ENCODE measurements around the gene KICS2. TPM values are rescaled to one million over a fixed set of nuclear protein-coding genes. Genes with fewer than 3 reads are reported as not detected.

The KICS2 gene
- polyA plus RNA-seq, 3 donors: 2.7 to 5.5 (median 3.5) TPM

DNA sequence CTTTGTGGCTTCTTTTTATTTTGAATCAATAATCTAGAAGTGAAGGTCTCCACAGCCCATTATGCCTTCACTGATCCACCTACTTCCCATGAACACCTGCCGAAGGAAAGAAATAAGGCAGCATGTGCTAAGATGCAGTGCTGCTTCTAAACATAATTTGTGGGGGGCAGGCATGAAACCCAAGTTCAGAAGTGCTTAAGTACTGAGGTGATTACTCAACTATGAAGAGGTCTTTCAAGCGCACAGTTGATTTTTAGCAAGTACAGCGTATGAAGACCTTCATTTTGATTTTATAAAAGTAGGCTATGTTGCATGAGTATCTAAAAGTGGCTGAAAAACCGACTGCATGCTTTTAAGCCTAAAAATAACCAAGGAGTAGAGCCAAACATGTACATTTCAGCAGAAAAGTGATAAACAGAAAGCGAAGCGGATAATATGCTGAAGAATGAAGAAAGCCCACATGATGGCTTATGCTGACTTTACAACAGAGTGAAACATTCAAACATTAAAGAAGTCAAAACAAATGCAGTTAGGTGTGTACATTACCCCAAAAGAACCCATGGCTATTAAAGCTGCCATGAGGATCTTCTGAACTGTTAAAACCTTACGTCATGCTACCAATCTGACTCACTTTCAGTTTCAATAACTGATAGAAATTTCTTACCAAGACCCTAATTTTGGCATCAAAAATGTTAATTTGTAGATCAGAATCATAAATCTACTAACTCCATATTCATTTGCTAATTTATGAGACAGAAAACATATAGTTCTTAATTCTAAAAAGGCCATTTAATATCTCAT lies 29.3 kb downstream of the KICS2 start:
- peak overlapping the region in 2 of 7 donors; percentile 1 to 47 for H3K27ac Mint-ChIP-seq
- no peak overlapping the region for H3K4me2 ChIP-seq (replicated peaks; ENCODE audit: extremely low read depth, low read length, poor library complexity, severe bottlenecking)
- peaks cover 2% of the 10 kb centered on the region for H3K4me1 Mint-ChIP-seq
- H2AFZ ChIP-seq (ENCODE audit: insufficient read depth, low read depth, low read length, poor library complexity, severe bottlenecking): no peak overlapping the region
- H3K36me3 Mint-ChIP-seq: peaks cover 16 to 22% of the 10 kb centered on the region in 2 donors
- no peaks in the 10 kb centered on the region for H3K27me3 ChIP-seq (ENCODE audit: control insufficient read depth in 2 of 2, insufficient read depth in 2 of 2, low read length in 2 of 2)
- no peaks in the 10 kb centered on the region for H3K4me1 ChIP-seq (ENCODE audit: control insufficient read depth in 1 of 2, insufficient read depth in 2 of 2, low read length in 2 of 2)
- no peak overlapping the region for H3K9ac ChIP-seq (ENCODE audit: insufficient read depth, low read length, poor library complexity, severe bottlenecking)
- intact Hi-C loops (cut with micrococcal nuclease): no loop called here
- no peaks in the 10 kb centered on the region for H3K79me2 ChIP-seq (ENCODE audit: insufficient read depth, low read length)
- peaks cover 3 to 13% of the 10 kb centered on the region in 2 donors for H3K36me3 ChIP-seq (replicated peaks in 1 of 2; ENCODE audit: control insufficient read depth in 1 of 2, insufficient read depth in 2 of 2, low read length in 2 of 2)
- no peaks in the 10 kb centered on the region for H3K9me3 Mint-ChIP-seq
- TF ChIP-seq, protein P1, sequence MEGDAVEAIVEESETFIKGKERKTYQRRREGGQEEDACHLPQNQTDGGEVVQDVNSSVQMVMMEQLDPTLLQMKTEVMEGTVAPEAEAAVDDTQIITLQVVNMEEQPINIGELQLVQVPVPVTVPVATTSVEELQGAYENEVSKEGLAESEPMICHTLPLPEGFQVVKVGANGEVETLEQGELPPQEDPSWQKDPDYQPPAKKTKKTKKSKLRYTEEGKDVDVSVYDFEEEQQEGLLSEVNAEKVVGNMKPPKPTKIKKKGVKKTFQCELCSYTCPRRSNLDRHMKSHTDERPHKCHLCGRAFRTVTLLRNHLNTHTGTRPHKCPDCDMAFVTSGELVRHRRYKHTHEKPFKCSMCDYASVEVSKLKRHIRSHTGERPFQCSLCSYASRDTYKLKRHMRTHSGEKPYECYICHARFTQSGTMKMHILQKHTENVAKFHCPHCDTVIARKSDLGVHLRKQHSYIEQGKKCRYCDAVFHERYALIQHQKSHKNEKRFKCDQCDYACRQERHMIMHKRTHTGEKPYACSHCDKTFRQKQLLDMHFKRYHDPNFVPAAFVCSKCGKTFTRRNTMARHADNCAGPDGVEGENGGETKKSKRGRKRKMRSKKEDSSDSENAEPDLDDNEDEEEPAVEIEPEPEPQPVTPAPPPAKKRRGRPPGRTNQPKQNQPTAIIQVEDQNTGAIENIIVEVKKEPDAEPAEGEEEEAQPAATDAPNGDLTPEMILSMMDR (IDR thresholded peaks at IDR 0.05): no peak
- no peak for DNase-seq
- peaks cover 0 to 3% (median 0%) of the 10 kb centered on the region in 3 donors for H3K27me3 Mint-ChIP-seq (ENCODE audit: low read depth in 3 of 3)
- H3K4me3 Mint-ChIP-seq: no peak overlapping the region
- no peak overlapping the region for H3K27ac ChIP-seq (ENCODE audit: low read depth in 1 of 2, low read length in 2 of 2)
- H4K20me1 ChIP-seq (ENCODE audit: insufficient read depth, low read length): no peaks in the 10 kb centered on the region
- no peaks in the 10 kb centered on the region for H3K9me3 ChIP-seq (replicated peaks in 1 of 2; ENCODE audit: control insufficient read depth in 1 of 2, insufficient read depth in 1 of 2, low read length in 2 of 2)
- no peak overlapping the region for H3K4me3 ChIP-seq (replicated peaks in 1 of 3; ENCODE audit: low read depth in 2 of 3, low read length in 3 of 3)
- 93% methylated on average over 3 of the region's 7 CpGs for WGBS (ENCODE audit: insufficient coverage)

- Mint-ChIP-seq H3K27me3 (ENCODE audit: low read depth in 3 of 3) (peaks cover 0 to 4% (median 0%) of the 10 kb centered on the region in 3 donors), H3K4me3 (no peak overlapping the region), H3K9me3 (peaks cover 0 to 1% (median 0%) of the 10 kb centered on the region in 7 donors), H3K27ac (no peak overlapping the region), H3K4me1 (peaks cover 11% of the 10 kb centered on the region), H3K36me3 (peaks cover 16 to 22% of the 10 kb centered on the region in 2 donors)
- no peaks in the 10 kb centered on the region for H4K20me1 ChIP-seq (ENCODE audit: insufficient read depth, low read length)
- no peak overlapping the region for H3K9ac ChIP-seq (ENCODE audit: insufficient read depth, low read length, poor library complexity, severe bottlenecking)
- H3K27me3 ChIP-seq (ENCODE audit: control insufficient read depth in 2 of 2, insufficient read depth in 2 of 2, low read length in 2 of 2): no peaks in the 10 kb centered on the region
- intact Hi-C loops (cut with micrococcal nuclease): no loop called here
- H3K4me2 ChIP-seq (replicated peaks; ENCODE audit: extremely low read depth, low read length, poor library complexity, severe bottlenecking): no peak overlapping the region
- H2AFZ ChIP-seq (ENCODE audit: insufficient read depth, low read depth, low read length, poor library complexity, severe bottlenecking): no peak overlapping the region
- peaks cover 0 to 4% of the 10 kb centered on the region in 2 donors for H3K4me1 ChIP-seq (ENCODE audit: control insufficient read depth in 1 of 2, insufficient read depth in 2 of 2, low read length in 2 of 2)
- H3K27ac ChIP-seq (ENCODE audit: low read depth in 1 of 2, low read length in 2 of 2): no peak overlapping the region
- H3K9me3 ChIP-seq (replicated peaks in 1 of 2; ENCODE audit: control insufficient read depth in 1 of 2, insufficient read depth in 1 of 2, low read length in 2 of 2): no peaks in the 10 kb centered on the region
- no peak overlapping the region for H3K4me3 ChIP-seq (replicated peaks in 1 of 3; ENCODE audit: low read depth in 2 of 3, low read length in 3 of 3)
- DNase-seq: no peak
- TF ChIP-seq, protein P1 (IDR thresholded peaks at IDR 0.05): no peak
- no peaks in the 10 kb centered on the region for H3K79me2 ChIP-seq (ENCODE audit: insufficient read depth, low read length)
- H3K36me3 ChIP-seq (replicated peaks in 1 of 2; ENCODE audit: control insufficient read depth in 1 of 2, insufficient read depth in 2 of 2, low read length in 2 of 2): peaks cover 3 to 13% of the 10 kb centered on the region in 2 donors
These were observed 32.0 kb downstream of the KICS2 start for GRCh38 chr12:64190140-64190539.
